CD4-positive, alpha-beta T cell treated with Interleukin-4 for 1 hour (primary cell): ENCODE measurements around the gene NEUROD4.
A peak's percentile ranks its signal among the peaks of the same experiment; 100 is the strongest.

Experiments used
- DNase-seq, 2 donors: peaks; one replicate each; pipeline ENCODE4 v3.0.0-alpha.2; 2020 to 2022

NEUROD4 gene

GRCh38 chr12:54998958-54999510 is 20.7 kb upstream of the NEUROD4 start:
- DNase-seq, result no peak

- no peak for DNase-seq
These were observed 18.4 kb upstream of the NEUROD4 start for GRCh38 chr12:55001198-55001868.

- no peak for DNase-seq
These were observed 17.4 kb upstream of the NEUROD4 start for GRCh38 chr12:55002355-55002754.

GRCh38 chr12:55008944-55009585 is 10.7 kb upstream of the NEUROD4 start:
- no peak for DNase-seq

DNA sequence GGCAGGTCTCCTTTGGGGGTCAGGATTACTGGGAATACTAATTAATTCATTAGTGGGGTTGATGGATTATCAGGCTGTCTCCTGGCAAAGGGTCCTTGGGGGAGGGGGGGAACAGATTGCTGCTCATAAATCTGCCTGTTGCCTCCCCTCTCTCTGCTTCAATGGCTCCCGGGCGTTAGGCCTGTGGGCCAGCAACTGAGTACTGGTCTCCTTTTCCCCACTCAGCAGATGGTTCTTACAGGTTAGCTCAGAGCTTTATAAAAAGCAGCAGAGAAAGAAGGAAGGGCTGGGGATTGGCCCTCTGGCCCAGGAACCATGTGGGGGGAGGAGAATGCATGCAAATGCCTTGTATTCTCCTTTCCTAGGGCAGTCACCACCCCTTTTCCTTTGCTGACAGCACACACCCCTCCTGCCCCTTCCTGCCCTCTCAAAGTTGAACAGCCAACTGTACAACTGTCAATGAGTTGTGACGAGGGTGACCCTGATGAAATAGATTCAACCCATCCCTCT is 2.3 kb upstream of the NEUROD4 start:
- DNase-seq, result no peak

- DNase-seq, result no peak
These were observed 4.8 kb downstream of the NEUROD4 start for GRCh38 chr12:55024575-55024974.

DNA sequence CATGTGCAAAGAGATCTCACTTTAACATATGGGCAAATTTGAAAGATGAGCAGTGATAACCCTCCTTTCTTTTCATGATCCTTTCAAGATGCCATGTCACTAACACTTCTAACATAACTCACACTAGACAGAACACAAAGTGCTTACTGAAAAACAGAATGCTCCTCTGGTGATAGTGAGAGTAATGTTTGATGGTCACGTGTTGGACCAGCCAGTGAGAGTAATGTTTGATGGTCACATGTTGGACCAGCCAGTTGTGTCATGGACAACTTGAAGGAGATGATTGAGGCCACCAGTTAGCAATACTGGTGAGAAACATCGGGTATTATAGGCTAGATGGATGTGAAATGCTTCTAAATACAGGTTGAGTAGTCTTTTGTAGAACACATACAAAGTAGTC is 5.7 kb downstream of the NEUROD4 start:
- no peak for DNase-seq

DNA sequence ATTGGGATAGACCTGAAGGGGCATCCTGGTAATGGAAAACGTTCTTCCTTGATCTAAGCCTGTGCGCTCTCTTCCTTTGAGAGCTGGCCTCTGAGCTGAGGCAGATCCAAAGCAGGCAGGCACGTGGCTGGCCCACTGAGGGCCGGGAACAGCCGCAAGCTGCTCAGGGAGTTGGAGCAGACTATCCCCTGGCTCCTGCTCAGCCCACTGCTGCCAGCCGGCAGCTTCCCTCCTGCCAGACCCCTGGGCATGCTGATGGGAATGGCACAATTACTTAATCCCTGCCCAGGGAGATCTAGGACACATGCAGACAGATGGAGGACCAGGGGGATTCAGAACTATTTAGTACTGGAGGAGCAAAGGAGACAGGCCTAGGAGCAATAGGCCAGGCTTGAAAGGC is 14.4 kb downstream of the NEUROD4 start:
- no peak for DNase-seq

- DNase-seq, result peak in 1 of 2 donors; percentile 20
These were observed 16.7 kb downstream of the NEUROD4 start for GRCh38 chr12:55036326-55037115.

- no peak for DNase-seq
These were observed 17.7 kb downstream of the NEUROD4 start for GRCh38 chr12:55037351-55037987.

DNA sequence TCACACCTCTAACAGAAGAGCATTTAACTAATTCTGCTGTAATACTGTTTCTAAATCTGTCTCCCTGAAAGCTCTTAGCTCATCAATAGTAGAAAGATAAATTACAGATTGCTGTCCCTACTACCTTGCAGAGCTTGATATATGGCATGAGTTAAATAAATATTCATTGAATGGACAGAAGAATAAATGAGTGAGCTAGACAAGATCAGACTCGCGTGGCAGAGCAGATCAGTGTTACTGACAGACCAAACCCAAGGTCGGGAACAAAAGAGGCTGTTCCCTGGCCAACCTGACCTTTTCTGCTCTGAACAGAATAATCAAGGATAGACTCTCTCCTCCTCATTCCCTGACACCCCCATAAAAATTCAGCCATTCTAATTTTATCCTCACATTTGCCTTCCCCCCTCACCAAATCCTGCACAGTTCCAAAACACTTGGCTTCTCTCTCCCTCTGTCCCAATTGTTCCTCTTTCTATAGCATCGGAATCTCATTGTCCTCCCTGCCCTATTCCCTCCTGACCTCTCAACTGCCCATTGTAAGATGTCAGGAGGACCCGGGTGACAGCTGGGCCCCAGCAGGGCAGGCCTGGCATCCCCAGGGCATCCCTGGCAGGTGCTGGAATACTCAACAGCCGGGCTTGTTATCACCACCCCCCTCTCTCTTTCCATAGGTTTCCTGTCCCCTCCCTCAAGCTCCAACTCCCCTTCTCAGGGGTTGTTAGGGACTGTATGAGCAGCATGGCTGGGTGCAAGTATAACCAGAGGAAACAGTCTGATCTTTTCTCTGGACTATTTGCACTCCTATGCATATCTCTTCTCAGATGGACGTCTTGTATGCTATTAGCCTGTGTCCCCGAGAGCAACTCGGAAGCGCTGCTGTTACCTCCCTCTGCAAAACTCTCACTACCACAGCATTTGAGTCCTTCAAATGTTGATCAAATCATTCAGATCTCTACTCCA is 19.9 kb downstream of the NEUROD4 start:
- DNase-seq, result no peak

DNA sequence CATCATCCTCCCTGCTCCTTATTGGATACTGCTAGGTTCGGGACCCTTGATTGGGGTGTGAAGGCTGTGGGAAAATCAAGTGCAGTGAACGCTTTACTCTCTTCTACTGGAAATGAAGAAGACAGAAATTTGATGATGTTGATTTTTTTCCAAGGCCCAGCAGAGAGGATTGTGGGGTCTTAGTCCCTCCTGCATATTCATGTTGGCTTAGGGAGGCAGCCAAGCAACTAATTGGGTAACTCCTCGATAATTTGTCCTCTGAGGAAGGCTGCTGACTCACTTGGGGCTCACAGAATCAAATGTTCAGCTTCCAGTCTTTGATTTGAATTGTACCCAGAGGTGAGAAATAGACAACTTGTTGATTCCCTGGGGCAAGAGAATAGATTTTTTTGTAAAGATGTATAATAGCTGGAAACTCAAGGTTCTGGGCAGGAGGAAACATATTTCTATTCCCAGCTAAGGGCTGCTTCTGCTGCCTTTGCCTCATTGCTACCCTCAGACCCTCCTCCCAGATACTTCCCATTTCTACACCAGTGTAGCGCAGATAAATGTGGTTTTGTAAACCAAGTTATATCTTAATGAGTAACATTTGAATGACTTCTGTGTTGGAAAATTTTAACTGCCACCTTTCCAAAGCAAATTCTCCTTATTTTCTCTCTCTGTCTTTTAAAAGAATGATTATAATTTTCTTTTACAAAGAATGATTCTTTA is 21.7 kb downstream of the NEUROD4 start:
- no peak for DNase-seq

DNA sequence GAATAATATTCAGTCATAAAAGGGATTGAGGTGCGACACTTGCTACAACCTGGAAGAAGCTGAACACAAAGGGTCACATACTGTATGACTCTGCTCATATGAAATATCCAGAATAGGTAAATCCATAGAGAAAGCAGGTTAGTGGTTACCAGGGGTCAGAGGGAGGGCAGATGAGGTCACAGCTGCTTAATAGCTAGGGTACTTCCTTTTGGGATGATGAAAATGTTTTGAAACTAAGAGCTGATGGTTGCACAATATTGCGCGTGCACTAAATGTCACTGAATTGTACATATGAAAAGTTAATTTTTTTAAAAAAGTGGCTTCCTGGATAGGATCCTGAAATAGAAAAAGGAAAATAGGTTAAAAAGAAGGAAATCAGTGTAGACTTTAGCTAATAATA is 23.8 kb downstream of the NEUROD4 start:
- DNase-seq, result peak; percentile 5 to 49

DNA sequence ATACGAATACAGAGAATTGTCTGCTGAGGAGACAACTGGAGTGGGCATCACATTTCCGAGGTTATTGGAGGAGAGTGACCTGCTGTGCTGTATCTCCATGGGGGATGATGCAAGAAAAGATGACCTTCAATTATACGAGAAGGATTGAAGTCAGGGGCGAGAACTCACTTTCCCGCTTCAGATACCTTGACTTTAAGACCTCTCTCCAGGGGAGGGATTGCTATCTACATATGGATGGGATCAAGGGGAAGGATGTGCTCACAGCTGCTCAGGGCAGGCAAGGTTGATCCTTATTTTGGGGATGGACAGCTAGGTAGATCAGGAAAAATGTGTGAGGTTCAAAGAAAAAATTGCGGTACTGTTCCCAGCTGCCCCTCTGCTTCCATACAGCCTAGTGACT is 24.4 kb downstream of the NEUROD4 start:
- DNase-seq, result no peak

GRCh38 chr12:55049676-55050075 is 29.9 kb downstream of the NEUROD4 start:
- no peak for DNase-seq

DNA sequence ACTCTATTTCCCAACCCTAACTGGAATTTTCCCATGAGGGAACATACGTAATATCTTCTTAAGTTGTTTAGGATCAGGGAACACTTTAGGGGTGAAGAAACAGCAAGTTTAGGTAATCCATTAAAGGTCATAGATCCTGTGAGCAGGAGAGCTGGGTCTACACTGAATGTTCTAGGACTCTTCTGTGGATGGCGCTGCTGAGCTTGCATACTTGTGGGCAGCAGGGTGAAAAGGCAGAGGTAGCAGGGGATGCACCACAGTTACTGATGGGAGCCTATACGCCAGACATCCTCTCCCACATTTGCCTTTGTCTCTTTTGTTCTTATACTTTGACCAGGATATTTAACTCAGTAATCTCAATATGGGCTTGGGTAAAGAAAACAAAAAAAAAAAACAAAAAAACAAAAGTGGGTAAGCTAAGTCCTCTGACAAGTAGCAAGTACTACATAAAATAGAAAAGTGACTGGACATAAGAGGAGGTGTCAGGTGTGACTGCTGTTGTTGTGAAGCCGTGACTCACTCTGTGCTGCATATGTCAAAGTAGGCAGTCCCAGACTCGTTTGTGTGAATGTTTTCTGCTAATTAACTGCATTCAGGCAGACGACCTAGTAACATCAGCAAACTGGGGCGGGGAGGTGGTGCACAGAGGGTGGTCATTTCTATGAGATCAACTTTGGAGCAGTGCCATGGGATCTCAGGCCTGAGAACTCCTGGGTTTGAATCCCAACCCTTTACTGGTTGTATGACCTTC is 31.6 kb downstream of the NEUROD4 start:
- no peak for DNase-seq

DNA sequence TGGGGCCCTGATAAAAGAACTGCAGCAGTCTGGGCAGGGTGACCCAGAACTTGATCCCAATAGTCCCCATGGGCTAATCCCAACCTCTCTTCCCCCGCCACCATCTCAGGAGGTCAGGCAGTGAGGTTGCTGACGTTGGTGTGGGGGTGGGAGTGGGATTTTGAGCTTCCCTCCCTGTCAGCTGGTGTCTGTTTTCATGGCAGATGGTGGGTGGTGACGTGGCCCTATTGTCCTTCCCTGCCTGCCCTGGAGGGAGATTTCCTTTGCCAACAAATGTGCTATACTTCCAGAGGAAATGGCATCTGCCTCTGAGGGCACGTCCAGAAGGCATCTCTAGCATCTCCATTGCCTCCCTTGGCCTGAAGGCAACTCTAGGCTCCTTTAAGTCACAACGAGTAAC is 37.7 kb downstream of the NEUROD4 start:
- no peak for DNase-seq

DNA sequence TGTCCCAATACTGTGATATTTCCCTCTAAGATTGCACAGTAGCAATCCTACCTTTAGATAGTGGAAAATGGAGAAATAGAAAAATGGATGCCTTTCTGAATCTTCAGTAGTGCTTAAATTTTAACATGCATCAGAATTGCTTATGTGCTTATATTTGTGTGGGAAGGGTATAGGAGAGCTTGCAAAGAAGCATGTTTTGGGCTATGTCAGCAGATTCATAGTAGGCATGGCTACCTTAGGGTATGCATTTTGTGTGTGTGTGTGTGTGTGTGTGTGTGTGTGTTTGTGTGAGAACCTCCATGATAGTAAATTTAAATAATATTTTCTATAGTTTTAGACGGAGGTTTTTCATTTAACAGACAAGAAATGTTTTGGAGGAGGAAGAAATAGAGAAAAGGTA is 38.3 kb downstream of the NEUROD4 start:
- DNase-seq, result no peak

DNA sequence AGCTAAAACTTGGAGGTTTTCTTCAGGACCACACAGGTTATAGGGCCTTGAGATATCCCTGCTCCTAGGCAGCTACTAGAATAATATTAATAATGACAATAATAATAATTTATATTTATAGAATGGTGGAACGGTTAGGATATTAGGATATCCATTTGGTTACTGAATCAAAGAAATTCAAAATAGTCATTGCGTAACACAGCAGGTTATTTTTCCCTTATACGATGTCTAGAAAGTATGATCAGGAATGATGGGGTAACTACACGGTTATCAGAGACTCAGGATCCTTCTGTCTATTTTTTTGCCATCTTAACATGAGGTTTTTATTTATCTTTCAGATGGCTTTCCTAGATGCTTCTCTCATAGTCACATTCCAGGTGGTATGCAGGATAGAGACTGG is 39.0 kb downstream of the NEUROD4 start:
- DNase-seq, result no peak

GRCh38 chr12:55060470-55060869 is 40.7 kb downstream of the NEUROD4 start:
- DNase-seq, result no peak
